Posterior cingulate gyrus (tissue), 11 donors: ENCODE data around the gene FAM229A.

Source experiments
- DNase-seq, 10 donors: peaks; one replicate each; pipeline versions ENCODE4 v3.0.0 to v3.0.0-alpha.2; 2020 to 2021; ENCODE audit warnings: mixed read lengths in 3 of 10
- intact Hi-C: fragments of 100-400 bp; cut with DNase I; formaldehyde crosslinking; loops from one replicate; pipeline ENCODE4 v1.15.1; 2023

FAM229A gene

DNA sequence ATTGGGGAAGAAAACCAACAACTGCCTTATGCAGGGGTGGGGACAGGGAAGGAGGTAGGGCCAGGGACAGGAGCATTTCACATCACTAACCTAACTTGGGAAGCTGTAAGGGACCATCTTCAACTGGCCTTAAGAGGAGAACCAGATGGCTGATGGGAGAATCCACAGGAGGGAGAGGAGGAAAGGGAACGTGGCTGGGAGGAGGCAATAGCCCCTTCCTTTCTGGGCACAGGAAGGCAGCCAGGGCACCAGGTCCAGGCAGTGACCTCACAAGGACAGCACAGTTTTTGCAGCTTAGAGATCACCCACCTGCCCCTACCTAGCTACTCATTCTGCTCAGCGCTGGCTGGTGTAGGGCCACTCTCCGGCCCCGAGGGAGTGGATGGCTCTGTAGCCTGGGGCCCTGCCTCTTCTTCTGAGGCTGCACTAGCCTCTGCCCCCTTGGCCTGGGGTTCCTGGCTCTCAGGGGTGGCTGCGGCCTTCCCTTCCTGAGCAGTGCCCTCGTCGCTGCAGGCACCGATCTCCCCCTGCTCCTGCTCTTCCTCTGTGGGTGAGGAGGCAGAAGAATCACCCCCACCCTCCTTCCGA is 27.9 kb downstream of the FAM229A start:
- peak in 2 of 10 donors; percentile 79 to 81 for DNase-seq
- intact Hi-C loops = loop anchor here (5.0 to 10.0 kb wide), 2 partner anchors 92 to 120 kb away; no protein-coding TSS in a partner anchor

DNA sequence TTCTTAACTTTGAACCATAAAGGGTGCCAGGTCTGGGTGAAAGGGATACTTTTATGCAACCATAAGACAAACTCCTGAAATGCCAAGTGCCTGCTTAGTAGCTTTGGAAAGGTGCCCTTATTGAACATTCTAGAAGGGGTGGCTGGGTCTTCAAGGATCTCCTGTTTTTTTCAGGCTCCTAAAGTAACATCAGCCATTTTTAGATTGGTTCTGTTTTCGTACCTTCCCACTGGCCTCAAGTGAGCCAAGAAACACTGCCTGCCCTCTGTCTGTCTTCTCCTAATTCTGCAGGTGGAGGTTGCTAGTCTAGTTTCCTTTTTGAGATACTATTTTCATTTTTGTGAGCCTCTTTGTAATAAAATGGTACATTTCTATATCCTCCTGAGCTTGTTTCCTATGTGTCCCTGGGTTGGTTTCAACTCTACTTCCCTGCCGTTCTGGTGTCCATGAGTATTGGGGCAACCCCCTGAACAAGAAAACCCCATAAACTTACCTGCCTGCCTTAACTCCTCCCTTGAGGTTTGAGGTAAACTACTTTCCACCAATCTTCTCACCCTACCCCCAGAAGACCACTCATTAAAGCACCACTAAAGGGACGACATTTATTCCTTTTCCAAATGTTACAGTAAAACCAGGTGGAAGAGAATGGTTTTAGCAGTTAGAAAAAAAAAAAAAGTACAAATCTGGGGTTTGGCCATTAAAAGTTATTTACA is 28.9 kb downstream of the FAM229A start:
- DNase-seq = peak in 1 of 10 donors; percentile 2
- intact Hi-C loops = loop anchor here (5.0 to 10.0 kb wide), 2 partner anchors 91 to 119 kb away; no protein-coding TSS in a partner anchor

DNA sequence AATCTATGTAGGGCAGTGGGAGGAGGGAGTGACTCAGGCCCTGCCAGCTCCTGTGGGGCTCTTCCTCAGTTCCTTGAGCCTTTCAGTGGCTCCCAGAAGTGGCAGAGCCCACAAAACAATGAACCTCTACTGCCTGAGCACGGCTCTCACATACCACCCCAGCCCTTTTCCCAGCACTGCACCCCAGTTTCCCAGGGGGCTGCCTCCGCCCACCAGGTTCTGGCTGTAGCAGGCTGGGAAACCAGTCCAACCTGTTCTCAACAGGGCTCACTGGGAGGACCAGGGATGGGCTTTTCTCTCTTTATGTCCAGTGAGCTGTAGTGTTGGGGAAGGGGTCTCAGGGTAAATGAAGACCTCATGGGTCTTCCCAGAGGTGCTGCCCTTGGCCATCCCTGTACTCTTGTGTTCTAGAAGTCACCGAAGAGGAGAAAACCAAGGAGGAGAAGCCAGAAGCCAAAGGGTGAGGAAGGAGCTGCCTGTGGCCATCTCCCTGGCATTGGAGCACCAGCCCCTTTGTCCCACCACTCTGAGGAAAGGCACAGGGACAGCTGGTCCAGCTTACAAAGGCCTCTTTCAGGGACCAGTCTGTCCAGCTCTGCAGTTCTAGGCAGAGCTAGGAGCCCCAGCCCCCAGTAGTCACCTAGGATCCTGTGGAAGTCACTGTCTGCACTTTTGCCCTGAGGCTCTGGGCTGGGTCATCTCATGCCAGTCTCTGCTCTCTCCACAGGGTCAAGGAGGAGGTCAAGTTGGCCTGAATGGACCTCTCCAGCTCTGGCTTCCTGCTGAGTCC is 29.8 kb downstream of the FAM229A start:
- intact Hi-C loops = loop anchor here (5.0 to 10.0 kb wide), 2 partner anchors 90 to 118 kb away; no protein-coding TSS in a partner anchor
- peak in 3 of 10 donors; percentile 30 to 90 (median 55) for DNase-seq

DNA sequence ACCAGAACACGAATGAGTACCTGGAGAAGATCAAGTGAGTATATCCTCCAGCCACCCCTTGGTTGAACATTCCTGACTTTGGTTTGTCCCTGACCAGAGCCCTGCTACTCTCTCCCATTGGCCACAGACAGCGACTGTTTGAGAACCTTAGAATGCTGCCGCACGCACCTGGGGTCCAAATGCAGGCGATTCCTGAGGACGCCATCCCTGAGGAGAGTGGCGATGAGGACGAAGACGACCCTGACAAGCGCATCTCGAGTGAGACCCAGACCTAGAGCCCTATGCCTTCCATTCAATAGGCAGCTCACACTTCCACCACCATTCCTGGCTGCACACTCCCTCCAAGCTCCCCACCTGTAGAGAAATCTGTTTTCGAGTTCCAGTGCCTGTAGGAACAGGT is 30.7 kb downstream of the FAM229A start:
- intact Hi-C loops = loop anchor here (5.0 to 10.0 kb wide), 2 partner anchors 89 to 117 kb away; no protein-coding TSS in a partner anchor
- peak in 2 of 10 donors; percentile 52 to 59 for DNase-seq

DNA sequence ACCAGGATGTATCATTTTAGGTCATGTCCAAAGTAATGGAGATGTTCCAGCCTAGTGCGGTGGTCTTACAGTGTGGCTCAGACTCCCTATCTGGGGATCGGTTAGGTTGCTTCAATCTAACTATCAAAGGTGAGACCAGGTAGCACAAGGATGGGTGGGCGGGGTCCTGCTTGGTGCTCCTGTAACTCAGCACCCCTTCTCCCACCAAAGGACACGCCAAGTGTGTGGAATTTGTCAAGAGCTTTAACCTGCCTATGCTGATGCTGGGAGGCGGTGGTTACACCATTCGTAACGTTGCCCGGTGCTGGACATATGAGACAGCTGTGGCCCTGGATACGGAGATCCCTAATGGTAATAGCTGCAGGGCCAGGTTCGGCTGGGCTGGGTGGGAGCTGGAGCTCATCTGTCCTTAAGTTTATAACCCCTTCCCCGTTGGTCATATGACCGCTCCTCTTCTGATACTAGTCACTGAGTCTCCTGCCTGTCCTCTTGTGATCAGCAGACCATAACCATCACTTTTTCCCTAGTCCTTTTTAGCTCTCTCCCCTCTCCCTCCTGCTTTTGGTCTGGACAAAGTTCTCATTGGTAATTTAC is 31.6 kb downstream of the FAM229A start:
- DNase-seq = peak in 2 of 10 donors; percentile 44 to 72
- intact Hi-C loops = loop anchor here (5.0 to 10.0 kb wide), 2 partner anchors 88 to 116 kb away; no protein-coding TSS in a partner anchor

DNA sequence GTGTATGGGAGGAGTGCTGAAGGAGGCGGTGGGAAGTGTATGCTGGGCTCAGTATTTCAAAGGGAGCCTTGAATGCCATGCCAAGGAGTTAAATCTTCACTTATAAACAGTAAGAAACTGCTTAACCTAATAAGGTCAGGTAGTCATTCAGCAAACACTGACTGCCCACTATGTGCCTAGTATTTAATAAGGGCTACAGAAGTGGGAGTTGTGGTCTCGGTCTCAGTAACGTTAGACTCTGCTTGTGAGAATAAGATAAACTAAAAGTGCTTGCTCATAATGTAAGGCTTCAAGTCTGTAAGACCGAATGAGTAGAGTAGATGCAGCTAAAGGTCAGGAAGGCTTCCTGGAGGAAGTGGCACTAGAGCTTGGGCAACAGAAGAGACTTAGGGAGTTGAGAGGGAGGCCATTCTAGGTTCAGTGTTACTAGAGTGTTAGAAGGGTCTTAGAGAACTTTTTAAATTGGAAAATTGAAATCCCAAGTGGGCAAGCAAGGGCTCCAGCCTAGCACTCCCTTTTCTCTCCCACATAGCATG is 32.3 kb downstream of the FAM229A start:
- intact Hi-C loops = loop anchor here (5.0 to 10.0 kb wide), 2 partner anchors 88 to 115 kb away; no protein-coding TSS in a partner anchor
- peak in 1 of 10 donors; percentile 1 for DNase-seq

DNA sequence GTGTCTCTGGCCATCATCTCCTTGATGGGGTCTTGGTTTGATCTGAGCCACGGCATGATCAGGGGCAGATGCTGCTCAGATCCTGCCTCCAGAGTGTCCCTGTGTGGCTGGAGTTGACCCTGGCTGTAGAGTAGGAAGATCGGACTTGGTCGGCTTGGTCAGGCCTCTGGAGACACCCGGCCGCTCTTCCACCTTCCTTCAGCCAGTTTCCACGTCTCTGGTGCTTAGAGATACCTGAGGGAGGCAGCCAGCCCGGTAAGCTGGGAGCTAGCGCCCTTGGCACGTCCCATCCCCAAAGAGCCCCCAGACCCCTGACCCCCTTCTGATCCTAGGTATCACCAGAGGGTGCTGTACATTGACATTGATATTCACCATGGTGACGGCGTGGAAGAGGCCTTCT is 35.1 kb downstream of the FAM229A start:
- peak in 1 of 10 donors; percentile 16 for DNase-seq
- intact Hi-C loops = no loop called here

DNA sequence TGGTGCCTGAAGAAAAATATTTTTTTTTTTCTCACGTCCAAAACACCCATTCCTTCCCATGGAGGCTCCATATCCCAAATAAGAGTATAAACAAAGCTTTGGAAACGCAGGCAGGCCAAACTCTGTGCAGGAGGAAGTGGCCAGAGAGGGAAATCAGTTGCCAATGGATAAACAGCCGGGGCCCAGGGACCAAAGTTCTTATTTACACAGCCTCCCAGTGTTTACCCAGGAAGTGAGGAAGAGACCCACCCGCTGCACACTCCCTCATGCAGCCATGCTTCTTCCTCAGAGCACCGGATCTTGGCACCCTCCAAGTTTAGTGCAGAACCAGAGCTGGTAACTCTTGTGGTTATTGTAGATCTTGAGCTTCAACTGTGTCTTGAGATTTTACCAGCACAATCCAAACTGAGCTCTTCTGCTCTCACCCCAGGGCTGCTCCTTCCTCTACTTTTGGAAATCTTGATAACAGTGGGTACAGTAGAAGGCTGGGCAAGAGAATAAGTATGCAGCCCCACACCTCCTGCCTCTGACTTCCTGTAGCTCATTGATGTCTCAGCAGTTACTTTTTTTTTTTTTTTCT is 40.5 kb downstream of the FAM229A start:
- intact Hi-C loops = no loop called here
- no peak for DNase-seq

DNA sequence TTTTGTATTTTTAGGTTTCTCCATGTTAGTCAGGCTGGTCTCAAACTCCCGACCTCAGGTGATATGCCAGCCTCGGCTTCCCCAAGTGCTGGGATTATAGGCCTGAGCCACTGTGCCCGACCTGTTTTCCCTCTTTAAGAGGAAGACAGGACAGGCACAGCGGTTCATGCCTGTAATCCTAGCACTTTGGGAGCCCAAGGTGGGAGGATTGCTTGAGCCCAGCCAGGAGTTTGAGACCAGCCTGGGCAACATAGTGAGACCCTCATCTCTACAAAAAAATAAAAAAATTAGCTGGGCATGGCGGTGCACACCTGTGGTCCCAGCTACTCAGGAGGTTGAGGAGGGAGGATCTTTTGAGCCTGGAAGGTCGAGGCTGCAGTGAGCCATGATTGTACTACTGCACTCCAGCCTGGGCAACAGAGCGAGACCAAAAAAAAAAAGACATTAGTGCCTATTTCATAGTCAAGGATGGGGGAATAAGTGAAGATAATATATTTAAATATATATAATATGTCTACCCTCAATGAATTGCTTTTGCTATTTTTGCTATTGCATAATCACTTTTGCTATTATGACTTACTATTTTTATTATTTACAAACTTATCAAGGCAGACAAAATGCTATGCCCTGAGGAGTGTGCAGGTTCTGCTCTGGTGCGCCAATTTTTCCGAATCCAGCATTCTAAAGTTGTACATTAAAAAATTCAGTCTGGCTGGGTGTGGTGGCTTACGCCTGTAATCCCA is 44.0 kb downstream of the FAM229A start:
- intact Hi-C loops = no loop called here
- DNase-seq = no peak

DNA sequence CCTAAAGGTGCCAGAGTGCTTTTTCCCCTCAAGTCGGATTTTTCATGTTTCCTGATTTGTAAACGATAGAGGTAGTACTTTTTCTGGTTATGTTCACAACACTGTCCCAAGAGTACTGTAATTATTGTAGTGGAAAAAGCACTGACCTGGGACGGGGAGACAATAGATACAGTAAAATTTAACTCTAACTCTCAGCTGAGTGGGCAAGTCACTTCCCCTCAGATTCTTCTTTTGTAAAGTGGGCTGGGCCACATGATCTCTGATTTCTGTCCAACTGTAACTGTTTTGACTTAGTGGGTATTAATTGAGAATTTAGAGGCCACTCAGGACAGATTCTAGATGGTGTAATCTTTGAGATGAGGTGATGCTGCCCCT is 45.4 kb downstream of the FAM229A start:
- intact Hi-C loops = no loop called here
- no peak for DNase-seq

DNA sequence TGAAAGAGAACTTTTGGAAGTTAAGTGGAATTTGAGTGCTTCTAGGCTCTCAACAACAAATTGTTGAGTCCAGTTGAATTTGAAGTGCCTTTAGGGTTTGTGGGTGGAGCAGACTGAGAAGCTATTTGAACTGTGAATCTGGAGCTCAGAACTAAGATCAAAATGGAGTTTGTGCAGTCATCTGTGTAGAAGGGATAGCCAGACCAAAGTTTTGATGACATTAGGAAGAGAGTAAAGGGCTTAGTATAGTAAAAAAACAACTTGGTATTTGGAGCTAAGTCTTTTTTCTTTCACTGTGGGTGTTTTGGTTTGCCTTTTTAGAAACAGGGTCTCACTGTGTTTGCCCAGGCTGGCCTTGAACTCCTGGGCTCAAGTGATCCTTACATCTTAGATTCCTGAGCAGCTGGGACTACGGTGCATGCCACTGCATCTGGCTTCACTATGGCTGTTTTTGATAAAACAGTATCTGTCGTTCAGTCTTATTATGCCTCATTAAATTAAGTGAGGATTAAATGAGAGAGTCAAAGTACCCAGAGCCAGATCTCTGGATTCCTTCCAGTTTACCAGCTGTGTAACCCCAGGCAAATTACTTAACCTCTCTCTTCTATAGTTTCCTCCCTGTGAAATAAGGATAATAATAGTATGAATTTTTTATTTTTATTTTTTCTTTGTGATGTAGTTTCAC is 50.4 kb downstream of the FAM229A start:
- intact Hi-C loops = no loop called here
- no peak for DNase-seq
